NCI-H2227 (cell line): Measurements from ENCODE around the gene HDAC4.
"Not testable (repeated sequence)": the region's sequence is repeated elsewhere in the genome, so short reads cannot be mapped to it uniquely, and the experiment has no call there.

Source experiments
- DNase-seq: peaks from one replicate; lab custom pipeline; 2025; ENCODE audit not compliant: unreplicated experiment; lab: John Stamatoyannopoulos, UW

Gene HDAC4

DNA sequence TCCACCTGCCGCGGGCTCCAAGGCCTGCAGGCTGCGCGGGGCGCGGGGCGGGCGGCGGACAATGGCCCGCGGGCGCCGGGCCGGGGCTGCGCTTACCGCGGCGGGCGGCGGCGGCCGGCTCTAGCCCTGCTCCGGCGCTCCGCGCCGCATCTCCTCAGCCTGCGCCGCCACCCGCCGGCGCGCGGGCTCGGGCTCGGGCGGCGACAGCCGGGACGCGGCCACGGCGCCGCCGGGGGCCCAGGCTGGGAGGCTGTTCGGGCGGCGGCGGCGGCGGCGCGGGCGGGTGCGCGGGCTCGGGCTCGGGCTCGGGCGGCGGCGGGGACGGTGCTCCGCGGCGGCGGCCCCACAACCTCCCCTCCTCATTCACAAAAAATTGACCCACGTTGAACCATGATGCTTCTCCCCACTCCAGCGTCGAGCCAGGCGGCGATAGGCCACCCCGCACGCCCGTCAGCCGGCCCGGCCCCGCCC lies at the start of gene HDAC4:
Gene HDAC4, minus strand, starts transcription at position 425 of the 471 bp plus-strand sequence. CDS start 48,321 bp downstream, outside the sequence.
- DNase-seq: peak; percentile 68

- DNase-seq: not testable (repeated sequence)
Measured at GRCh38 chr2:239449468-239449867, 48.6 kb upstream of the HDAC4 start.

- DNase-seq: no peak
Measured at GRCh38 chr2:239445771-239446524, 45.1 kb upstream of the HDAC4 start.

DNA sequence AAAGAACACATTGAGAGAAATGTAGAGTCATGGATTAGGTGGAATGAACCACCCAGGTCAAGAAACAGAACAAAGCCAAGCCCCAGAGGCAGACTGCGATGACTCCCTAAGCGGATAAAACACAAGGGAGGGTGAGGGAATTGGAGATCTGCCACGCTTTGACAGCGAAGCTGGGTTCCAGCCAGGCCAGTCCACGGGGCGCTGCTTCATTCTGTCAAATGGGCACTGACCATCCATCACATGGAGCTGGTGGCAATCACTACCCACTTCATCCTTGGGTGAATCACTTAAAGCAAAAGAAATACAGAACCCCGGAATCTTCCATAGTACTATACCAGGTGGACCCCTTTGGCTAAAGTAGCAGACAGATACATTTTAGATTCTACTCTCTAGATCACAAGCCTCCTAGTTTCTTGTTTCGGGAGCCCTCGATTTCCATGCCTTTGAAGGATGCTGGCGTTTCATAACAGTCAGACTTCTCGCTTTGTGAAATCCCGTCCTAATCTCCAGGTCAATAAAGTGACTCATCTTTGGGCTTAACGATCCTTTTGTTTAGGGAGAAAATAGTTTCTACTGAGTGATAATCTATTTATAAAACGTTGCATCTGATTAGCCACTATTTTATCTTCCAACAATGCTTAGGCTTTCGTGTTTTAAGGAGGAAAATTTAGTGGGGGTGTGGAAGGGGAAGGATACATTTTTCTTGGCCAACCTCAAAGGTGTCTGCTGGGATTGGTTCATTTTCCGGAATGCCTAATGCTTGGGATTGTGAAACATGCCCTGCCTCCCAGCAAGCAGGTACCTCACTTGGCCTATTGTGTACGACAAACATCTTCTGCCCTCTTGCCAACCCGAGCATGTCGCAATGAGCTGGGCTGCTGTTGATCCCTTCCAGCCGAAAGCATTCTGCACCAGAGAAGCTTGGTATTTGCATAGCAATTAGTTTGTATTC lies 44.1 kb upstream of the HDAC4 start:
- no peak for DNase-seq

DNA sequence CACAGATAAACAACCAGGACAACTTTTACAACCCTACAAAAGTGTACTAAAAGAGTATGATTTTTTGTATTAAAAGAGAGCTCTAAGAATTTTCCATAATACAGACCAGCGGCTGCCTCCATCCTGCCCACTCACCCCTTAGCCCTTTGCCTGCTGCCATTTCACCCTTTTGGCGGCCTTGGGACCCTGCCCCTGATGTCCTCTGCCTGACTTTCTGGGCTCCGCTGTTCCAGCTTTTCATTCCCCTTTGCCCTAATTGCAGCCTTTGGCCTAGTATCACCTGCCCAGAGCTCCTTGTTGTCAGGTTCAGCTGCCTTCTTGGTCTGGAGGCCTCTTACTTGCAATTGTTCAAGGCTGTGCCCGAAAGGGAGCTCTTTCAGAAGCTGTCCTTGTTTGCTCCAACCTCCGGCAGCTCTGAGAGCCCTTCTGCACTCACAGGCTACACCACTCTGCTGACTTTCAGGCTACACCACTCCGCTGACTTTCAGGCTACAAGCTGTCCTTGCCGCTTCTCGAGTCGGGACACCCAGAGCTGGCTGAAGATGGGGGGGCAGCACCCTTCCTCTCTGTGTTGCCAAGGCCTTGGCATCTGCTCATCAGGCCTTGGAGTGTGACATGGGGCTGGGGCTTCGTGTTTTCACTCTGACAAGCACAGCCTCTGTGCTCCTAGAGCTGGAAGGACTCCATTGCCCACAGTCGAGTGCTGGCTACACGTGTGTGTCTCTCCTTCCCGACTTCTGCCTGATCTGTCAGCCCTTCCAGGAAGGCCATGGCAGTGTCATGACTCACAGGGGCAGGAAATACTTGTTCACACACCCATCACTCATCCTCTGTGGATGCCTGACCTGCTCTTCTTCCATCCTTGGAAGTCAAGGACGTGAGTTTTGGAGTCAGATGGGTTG lies 43.1 kb upstream of the HDAC4 start:
- DNase-seq: no peak

DNA sequence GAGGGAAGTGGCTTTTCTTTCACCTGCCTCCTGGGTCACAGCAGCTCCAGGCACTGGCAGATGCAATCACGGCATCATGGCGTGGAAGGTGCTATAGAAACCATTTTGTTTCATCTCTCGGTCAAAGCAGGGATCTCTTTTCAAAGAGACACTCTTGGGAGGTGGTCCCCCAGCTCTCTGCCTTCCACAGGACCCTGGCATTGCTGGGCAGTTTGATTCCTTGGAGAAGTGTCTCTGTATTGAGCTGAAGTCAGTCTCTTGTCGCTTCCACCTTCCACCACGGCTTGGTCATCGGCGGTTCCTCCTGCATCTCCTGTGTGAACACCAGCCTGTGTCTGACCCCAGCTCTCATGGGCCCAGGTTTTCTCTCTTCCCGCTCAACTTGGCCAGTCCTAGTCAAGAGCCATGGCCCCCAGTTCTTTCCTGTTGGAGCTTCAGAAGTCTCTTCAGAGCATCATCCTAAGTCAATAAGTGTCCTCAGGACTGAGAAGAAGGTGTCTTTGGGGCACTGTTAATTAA lies 42.3 kb upstream of the HDAC4 start:
- DNase-seq: no peak

DNA sequence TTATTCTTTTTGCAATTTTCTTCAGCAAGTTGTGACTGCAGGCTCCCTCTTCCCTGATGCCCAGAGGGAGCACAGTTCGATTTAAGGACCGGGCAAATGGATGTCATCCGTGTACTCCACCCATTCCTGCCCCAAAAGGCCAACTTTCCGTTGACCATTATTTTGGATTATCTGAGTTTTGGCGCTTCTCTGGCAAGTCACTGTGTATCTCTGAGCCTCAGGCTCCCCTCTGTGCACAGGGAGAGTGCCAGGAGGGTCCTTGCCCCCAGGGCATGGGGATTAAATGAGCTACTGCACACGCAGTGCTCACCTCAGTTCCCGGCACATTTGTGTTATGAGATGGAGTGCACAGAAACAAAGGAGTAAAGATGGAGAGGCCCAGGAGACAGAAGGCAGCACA lies 41.4 kb upstream of the HDAC4 start:
- DNase-seq: no peak

DNA sequence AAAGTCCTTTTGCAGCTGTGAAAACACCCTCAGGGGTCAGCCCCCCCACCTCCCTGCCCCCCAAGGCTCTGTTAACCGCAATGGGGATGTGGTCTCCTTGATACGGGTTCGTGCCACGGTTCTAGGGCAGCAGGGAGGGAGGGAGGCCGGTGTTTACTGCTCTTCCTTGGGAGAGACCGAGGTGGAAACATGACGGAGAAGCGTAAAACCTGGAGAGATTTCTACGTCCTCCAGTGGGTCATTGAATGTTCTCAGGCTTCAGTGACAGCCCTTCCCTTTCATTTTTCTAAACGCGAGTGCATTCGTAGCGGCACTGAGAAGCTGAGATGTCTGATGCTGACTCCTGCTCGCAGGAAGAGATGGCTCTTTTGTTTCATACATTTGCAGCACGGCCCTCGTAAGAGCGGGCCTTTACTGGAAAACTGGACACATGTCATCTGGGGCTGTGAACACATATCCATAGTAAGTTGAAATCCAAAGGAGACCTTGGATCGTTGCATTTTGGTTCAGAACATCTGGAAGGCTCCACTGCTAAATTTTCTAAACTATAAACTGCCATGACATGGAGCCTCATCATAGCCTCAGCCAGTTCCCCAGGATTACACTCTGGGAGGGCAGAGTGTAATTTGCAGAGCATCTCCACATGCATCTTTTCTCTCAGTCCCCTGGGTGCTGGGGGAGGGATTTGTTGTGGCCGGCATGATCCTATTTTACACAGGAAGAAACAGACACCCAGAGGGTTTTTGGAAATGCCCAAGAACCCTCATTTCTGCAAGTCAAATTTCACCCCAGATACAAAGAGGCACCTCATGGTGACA lies 40.6 kb upstream of the HDAC4 start:
- no peak for DNase-seq

DNA sequence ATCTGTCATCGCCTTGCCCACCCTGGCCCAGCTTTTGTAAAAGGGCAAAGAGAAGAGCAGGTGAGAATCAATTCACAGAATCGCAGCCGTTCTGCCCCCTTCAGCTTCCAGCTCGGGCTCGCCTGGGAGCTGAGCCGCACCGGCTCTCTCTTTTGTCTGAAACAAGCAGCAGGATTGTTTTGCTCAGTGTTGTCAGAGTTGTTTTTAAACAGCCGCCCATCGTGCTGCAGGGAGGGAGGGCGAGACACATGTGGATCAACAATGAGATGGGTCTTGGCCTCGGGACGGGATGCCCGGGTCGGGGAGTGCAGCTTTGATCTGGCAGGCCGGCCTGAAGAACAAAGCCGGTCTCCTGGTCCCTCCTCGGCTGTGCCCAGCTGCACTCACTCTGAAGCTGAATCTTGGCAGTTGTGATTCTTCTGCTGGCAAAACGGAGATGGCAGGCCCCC lies 39.7 kb upstream of the HDAC4 start:
- DNase-seq: peak; percentile 41

- DNase-seq: no peak
Measured at GRCh38 chr2:239439754-239440315, 39.0 kb upstream of the HDAC4 start.

DNA sequence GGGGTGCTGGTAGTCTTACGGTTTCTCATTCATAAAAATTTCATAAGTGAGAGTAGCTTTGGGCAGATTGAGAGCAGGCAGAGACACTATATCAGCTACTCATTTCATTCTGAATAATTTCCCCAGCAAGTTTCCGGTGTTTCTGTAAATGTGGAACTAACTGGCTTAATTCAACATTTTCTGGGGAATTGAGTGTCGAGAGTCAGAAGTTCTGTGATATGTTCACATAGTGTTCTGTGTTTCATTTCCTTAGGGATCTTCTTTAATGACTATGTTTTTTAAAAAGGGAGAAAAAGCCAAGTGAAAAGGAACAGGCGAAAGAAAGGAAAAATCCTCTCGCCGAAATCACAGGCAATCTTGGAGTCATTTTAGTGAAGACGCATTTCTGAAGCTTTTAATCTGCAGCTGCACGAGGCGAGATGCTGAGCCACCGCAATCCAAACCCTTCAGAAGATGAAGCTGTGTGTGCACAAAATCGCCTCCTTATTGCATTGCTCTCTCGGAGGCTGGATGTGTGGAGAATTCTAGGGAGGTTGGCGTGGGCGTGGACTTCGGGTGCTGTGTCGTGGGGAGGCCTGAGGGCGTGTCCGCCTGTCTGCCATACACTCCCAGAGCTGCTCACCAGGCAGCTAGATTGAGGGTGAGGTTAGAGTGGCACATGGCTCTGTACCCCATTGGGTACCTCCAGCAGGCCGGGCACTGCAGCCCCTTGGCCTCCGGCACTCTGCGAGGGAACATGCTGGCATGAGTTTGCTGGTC lies 38.4 kb upstream of the HDAC4 start:
- DNase-seq: no peak

DNA sequence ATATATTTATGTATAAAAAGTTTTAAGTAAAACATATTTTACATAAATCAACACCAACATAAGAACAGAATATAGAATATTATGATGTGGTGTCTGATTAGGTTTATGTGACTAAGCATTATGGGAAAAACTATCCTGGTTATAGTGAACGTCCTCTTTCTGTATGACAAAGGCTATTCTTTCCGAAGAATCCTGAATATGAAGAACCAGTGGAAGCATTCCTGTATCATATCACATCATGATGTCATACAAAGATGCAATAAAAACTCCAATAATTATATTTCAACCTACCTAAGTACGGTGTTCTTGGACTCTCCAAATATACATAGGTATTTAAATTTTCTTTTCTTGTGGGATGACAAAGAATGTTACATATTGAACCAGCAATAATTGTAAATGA lies 37.5 kb upstream of the HDAC4 start:
- DNase-seq: no peak

DNA sequence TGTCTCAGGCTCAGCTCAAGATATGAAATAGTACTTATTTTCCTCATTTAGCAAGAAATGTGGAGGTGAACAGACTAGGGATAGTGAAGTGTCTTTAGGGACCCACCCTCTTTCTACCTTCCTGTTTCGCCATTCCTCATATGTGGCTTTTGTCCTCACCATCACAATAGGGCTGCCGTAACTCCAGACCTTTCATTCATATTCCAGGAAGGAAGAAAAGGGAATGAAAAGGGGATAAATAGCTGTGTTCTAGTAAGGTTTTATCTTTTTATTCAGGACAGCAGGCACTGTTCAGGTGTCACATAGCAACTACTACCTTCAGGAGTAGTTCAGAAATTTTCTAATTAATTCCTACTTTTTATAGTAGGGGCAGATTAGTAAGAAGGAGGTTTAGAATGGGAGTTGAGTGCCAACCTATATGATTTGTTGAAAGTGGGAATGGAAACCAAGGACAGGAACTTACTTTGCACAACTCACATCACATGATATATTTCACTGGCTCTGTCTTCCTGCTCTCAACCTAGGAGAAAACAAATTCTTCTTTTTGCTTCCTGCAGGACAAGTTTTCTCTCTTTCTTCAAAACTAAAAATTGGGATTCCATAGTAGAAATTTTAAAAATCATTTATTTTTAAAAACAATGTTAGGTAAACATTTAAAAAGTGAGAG lies 36.0 kb upstream of the HDAC4 start:
- DNase-seq: no peak

- no peak for DNase-seq
Measured at GRCh38 chr2:239436076-239436475, 35.3 kb upstream of the HDAC4 start.

- DNase-seq: no peak
Measured at GRCh38 chr2:239433777-239434403, 33.1 kb upstream of the HDAC4 start.

DNA sequence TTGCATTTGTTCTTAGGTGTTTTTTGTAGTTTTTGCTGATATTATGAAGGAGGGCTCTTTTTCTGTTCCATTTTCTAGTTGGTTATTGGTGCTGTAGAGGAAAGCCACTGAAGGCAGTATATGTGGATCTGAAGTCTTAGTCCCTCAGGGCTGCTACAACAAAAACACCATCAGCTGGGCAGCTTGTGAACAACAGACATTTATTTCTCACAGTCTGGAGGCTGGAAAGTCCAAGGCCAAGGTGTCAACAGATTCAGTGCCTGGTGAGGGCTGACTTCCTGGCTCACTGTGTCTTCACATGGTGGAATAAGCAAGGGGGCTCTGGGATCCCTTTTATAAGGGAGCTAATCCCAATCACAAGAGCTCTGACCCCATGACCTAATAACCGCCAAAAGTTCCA lies 31.4 kb upstream of the HDAC4 start:
- no peak for DNase-seq

- no peak for DNase-seq
Measured at GRCh38 chr2:239431536-239431935, 30.7 kb upstream of the HDAC4 start.
